NOMO-1 (cell line): Measurements from ENCODE around the gene CEP192.
"Not testable (repeated sequence)": the region's sequence is repeated elsewhere in the genome, so short reads cannot be mapped to it uniquely, and the experiment has no call there.

Source experiments
- DNase-seq, 2 experiments: peaks; one replicate each; lab custom pipeline; 2025; ENCODE audit not compliant: unreplicated experiment in 2 of 2; lab: John Stamatoyannopoulos, UW

The CEP192 gene, protein sequence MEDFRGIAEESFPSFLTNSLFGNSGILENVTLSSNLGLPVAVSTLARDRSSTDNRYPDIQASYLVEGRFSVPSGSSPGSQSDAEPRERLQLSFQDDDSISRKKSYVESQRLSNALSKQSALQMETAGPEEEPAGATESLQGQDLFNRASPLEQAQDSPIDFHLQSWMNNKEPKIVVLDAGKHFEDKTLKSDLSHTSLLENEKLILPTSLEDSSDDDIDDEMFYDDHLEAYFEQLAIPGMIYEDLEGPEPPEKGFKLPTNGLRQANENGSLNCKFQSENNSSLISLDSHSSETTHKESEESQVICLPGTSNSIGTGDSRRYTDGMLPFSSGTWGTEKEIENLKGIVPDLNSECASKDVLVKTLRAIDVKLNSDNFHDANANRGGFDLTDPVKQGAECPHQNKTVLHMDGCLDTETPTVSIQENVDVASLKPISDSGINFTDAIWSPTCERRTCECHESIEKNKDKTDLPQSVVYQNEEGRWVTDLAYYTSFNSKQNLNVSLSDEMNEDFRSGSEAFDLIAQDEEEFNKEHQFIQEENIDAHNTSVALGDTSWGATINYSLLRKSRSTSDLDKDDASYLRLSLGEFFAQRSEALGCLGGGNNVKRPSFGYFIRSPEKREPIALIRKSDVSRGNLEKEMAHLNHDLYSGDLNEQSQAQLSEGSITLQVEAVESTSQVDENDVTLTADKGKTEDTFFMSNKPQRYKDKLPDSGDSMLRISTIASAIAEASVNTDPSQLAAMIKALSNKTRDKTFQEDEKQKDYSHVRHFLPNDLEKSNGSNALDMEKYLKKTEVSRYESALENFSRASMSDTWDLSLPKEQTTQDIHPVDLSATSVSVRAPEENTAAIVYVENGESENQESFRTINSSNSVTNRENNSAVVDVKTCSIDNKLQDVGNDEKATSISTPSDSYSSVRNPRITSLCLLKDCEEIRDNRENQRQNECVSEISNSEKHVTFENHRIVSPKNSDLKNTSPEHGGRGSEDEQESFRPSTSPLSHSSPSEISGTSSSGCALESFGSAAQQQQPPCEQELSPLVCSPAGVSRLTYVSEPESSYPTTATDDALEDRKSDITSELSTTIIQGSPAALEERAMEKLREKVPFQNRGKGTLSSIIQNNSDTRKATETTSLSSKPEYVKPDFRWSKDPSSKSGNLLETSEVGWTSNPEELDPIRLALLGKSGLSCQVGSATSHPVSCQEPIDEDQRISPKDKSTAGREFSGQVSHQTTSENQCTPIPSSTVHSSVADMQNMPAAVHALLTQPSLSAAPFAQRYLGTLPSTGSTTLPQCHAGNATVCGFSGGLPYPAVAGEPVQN (N-terminal part only)

GRCh38 chr18:12990967-12991820, at the start of gene CEP192:
Gene CEP192 (plus strand): TSS chr18:12991362. CDS start chr18:12999425, 8,063 bp downstream.
- DNase-seq = peak; percentile 96 to 98

DNA sequence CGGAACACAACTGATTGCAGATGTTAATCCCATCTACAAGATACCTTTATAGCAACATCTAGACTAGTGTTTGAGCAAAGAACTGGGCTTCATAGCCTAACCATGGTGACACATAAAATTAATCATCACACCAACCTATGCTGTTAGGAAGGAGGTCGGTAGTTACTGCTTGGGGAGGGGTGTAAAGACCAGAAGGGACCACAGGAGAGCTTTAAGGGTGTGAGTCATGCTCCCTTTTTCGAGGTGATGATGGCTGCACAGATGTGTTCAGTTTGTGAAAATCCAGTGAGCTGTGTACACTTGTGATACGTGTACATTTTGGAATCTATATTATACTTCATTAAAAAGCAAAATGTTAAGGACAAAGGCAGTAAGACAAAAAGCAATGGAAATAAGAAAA, 47.9 kb upstream of the CEP192 start:
- no peak for DNase-seq

DNA sequence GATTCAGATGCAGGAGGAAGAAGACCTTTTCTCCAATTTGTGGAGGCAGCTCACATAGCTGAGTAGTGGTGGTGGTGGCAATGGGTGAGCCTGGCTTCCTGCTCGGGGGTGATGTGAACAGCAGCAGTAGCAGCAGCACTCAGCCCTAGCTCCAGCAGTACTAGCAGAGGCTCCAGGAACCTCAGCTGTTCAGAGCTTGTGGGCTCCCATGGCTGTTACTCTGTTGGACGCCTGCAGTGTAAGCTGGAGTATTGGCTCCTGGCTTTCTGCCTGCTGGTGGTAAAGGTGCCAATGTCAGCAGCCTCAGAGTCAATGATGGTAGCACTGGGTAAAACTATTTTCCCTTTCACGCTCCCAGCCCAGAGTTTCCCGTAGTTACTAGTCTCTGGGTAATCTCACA, 46.5 kb upstream of the CEP192 start:
- DNase-seq = no peak

DNA sequence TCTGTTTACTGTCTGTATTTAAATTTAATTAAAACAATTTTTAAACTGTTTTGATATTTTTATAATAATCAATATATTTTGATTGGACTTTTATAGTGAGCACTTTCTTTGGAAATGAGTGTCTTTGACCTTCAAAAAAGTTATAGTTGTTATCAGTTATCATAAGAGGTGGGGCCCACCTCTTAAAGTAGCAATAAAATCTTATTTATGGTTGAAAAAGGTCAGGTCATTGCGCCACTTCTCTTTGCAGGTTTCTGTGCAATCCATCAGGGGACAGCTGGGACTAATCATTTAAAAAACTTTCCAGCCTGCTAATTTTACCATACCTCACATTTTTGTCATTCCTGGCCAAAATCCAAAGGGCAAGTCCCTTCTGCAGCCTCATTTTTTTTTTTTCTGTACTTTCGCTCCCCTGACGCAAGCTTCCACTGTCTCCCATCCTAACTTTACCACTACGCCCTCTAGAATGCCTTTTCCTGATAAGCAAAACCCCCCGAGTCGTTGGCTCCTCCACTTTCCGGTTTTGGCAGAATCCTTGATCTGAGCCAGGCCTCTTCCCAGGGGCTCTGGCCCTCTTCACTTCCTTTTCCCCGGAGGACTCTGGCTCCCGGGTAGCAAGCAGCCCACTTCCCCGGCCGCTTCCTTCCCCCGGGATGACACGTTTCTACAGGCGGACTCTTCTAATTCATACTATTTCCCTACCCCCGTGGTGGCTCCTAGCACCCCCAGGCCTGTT, 44.4 kb upstream of the CEP192 start:
- peak in 1 of 2 experiments; percentile 45 for DNase-seq

- DNase-seq = peak; percentile 90 to 95
Observed at GRCh38 chr18:12947285-12948049, 43.7 kb upstream of the CEP192 start, which contains the start of gene SEH1L. Gene SEH1L (plus strand): TSS chr18:12948011. CDS start chr18:12948122, 111 bp downstream.

DNA sequence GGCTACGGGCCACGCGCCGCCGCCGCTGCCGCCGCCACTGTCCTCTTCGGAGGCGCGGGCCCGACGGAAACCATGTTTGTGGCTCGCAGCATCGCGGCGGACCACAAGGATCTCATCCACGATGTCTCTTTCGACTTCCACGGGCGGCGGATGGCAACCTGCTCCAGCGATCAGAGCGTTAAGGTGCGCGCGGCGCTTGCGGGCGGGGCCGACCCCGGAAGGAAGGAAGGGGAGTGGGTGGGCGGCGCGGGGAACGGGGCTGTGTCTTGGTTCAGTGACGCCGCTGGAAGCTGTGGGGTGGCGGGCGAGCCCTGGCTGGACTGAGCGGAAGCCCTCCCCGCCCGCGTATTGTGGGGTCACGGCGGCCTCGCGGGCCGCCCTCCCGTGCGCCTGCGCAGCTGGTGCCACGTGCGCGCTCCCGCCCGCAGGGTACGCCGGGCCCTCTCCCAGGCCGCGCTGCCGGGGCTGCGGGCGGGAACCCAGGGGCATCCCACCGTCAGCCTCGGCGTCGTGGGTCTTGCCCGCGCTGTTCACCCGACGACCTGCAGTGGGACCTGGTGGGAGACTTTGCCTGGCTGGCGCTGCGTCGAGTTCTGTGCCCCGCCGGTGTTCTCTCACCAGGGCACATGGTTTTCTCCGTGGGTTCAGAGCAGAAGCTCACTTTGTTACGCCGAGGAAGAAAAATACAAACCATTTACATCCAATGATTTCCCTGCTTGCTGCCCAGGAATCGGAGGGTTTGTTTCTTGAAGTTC, 42.9 kb upstream of the CEP192 start:
- DNase-seq = peak; percentile 90 to 95

GRCh38 chr18:12958478-12958877, 32.7 kb upstream of the CEP192 start:
- DNase-seq = no peak

DNA sequence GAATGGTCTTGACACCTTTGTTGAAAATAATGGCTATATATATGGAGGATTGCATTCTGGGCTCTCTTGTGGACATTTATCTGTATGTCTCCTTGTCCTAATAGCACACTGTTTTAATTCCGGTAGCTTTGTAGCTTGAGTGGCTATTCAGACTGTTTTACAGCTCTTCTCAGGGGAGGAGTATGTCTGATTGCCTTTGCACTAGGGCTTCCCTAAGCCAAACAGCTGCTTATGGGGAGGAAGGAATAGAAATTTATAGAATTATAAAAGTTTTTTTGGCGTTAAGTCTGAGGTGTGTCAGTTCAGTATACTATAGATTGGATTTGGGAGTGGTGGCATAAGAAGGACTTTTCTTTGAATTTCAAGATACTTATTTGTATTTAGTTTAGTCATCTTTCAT, 30.8 kb upstream of the CEP192 start:
- no peak for DNase-seq

DNA sequence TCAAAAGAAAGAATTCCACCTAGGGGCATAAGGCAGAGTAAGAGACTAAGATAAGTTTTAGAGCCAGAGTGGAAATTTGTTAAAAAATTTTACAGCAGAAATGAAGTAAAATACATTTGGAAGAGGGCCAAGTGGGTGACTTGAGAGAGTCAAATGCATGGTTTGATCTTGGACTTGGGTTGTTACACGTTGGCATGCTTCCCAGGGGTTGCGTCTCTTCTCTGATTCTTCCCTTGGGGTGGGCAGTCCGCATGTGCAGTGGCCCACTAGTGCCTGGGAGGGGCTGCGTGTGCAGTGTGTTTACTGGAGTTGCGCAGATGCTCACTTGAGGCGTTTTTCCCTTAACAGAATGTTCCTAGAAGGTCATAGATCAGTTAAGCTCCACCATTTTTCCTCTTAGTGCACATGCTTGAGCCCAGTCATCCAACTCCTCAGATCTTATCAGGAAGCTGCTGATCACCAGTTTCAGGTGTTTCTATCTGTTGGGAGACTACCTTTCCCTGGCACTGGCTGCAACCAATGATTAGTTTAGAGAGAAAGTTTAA, 30.2 kb upstream of the CEP192 start:
- DNase-seq = no peak

GRCh38 chr18:12963069-12963468, 28.1 kb upstream of the CEP192 start:
- no peak for DNase-seq

GRCh38 chr18:12968115-12968514, 23.0 kb upstream of the CEP192 start:
- no peak for DNase-seq

- DNase-seq = no peak
Observed at GRCh38 chr18:12968619-12969018, 22.5 kb upstream of the CEP192 start.

DNA sequence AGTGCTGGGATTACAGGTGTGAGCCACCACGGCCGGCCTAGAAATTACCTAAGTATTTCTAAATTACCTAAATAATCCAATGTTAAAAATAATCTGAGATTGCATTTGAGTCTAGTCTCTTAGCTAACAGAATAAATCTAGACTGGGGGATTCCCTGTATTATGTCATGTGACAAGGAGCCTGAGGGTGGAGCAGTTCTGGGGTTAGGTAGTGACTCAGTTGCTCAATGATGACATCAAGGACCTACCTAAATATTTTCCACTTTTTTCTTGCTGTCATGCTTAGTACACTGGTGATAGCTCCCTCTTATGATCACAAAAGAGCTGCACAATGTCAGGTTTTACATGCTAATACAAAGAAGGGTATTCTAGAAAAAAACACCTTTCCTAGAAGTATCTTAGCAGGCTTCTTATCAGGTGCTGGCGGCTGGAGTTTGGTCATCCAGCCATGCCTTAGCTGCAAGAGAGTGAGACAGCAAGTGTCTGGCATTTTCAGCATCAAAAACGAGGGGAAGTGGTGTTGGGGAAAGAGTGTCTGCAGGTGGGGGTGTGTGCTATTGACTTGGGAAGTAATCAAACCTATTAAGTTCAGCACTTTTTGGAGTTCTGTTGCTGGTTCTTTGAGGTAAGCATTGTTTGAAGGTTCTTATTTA, 17.5 kb upstream of the CEP192 start:
- DNase-seq = no peak

DNA sequence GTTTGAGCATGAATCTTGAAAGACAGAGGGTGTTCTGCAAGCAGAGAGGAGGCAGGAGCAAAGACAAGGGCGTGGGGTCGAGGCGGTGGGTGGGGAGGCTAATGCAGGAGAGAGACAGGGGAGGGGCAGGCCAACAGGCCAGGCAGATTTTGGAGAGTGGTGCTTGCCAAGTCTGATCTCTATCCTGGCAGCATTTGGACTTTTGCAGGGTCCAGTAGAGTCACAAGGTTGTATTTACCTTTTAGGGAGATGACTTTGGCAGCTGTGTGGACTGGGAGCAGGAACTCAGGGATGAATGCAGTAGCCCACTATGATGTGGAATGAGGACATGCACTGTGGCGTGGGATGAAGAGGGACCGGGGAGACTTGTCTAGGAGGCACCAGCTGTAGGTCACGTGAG, 15.7 kb upstream of the CEP192 start:
- DNase-seq = no peak

DNA sequence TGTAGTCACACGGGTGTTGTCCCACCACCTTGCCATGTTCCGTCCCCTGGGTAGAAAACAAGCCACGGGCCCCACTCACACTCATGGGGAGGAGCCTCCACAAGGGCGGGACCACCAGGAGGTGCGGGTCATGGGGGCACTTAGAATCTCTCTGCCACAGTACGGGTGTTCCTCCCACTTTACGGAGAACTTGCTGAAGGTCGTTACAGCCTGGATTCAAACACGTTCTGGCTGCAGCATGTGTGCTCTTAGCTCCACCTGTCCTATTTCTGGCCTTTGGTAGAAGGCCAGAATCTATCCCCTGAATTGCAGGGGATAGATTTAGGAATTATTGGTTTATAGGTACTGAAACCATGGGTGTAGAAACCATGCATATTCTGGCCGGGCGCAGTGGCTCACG, 14.9 kb upstream of the CEP192 start:
- DNase-seq = no peak

- not testable (repeated sequence) for DNase-seq
Observed at GRCh38 chr18:12980065-12980464, 11.1 kb upstream of the CEP192 start.
